Cardiac septum (tissue), 1 donor: Measurements from ENCODE around the gene ITGA7. TPM values are rescaled to one million over a fixed set of nuclear protein-coding genes. Genes with fewer than 3 reads are reported as not detected.
"Not testable (repeated sequence)": the region's sequence is repeated elsewhere in the genome, so short reads cannot be mapped to it uniquely, and the experiment has no call there.

Experiments used
- DNase-seq: peaks from one replicate; pipeline ENCODE4 v3.0.0-alpha.2; 2020; ENCODE audit warnings: low spot score
- intact Hi-C: fragments of 100-400 bp; cut with DNase I; formaldehyde crosslinking; loops from one replicate; pipeline ENCODE4 v1.14.0; 2022
- total RNA-seq: library from RNA; stranded (reverse); fragmentation: NEBNext Ultra II Directional; extraction: Animal tissue kit (Norgen Biotek cat#: 25700); gene quantifications from one replicate; pipeline ENCODE4 v1.2.1, GENCODE V29; 2021
- donor health status: DM: no; HTN: no; CAD: no.

ITGA7 gene
- total RNA-seq, 1 donor from 2014 or later: 806 TPM

DNA sequence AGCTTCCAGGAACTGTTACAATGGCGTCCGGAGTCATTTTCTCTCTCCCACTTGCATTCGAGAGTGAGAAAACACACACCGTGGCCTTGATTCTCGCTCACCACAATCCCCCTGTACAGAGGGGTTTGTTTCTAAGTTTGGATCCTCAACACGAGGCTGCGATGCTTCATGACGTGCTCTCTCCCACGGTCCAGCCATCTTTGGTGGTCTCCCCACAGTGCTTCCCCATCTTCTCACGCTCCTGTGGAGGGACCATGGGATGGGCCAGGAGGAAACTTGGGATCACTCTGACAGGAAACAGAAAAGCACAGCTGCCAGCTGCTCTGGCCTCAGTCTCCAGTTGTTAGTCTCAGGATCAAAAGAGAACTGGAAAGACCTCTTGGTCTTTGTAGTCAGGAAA lies 42.9 kb downstream of the ITGA7 start:
- peak; percentile 19 for DNase-seq
- intact Hi-C loops: no loop called here

DNA sequence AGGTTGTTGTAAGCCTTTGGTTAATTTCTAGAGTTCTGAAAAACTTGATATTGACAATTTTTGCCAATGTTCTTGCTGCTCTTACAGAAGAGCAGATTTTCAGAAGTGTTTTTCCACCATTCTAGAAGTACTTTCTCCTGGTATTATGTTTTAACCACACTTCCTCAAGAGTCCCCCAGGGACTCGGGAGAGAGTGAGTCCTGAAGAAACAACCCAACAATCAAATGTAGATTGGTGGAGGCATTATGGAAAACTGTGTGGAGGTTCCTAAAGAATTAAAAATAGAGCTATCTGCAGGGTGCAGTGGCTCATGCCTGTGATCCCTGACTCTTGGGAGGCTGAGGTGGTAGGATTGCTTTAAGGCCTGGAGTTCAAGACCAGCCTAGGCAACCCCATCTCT lies 44.3 kb downstream of the ITGA7 start:
- no peak for DNase-seq
- intact Hi-C loops: no loop called here

DNA sequence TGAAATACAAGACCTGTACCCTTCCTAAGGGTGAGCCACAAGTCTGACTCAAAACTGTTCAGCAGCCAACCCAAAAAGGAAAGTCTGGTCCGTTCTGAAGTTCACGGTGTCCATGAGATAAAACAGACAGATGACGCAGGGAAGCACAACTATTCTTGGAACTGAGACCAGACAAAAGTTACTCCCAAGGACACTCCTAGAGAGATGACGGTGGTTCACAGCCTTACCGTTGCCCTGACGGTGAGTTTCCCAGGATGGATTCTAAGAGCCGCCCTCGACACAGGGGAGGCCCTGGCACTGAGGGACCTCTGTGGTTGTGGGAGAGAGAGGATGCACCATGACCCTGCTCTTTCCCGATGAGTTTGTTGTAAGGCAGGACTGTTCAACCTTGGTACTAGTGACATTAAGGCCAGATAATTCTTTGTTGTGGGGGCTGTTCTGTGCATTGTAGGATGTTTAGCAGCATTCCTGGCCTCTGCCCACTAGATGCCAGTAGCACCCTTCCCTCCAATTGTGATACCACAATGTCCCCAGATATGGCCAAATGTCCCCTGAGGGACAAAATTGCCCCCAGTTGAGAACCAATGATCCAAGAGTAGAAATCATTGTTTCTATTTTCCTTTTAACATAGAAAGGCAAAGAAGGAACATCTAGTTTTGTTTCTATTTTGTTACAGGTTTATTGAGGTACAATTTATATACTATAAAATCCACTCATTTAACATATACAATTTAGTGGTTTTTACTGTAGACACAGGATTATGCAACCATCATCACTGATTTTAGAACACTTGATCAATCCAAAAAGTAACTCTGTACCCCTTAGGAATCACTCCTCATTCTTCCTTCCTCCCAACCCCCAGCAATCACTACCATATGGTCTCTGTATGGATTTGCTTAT lies 48.0 kb downstream of the ITGA7 start:
- DNase-seq: peak; percentile 76
- intact Hi-C loops: loop anchor here (2.0 kb wide), 1 partner anchor 61 kb away; the partner anchor contains the start of gene RDH5

DNA sequence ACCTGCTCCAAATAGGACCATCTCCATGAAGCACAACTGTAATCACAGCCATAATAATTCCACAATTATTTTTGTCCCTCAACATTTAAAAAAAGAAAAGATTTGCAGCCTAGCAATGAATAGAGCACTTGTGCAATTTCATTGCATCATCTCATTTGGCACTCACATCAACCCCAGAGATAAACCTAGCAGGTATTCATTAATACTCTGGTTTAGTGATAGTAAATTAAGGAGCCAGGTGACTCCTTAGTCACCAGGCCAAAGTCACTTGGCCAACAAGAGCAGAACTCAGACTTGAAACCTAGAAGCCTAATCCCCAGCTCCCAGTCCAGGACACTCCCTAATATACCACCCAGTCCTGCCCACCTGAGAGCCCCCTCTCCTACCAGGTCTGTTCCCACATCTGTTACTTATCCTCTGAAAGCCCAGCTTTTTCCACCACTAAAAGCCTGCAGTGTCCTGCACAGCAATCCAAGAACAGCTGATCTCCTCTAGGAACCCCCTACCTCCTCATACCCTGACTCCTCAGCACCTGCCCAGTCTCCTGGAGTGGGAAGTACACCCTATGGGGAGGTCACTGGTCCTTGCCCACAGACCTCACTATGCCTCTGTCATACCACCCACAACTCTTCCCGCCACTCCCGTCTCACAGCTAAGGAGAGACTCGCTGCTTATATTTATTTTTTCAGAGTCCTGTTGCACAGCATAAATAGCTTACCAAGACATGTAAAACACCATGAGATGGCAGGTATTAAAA lies 48.9 kb downstream of the ITGA7 start:
- intact Hi-C loops: loop anchor here (2.0 kb wide), 1 partner anchor 62 kb away; the partner anchor contains the start of gene RDH5
- DNase-seq: peak; percentile 26

DNA sequence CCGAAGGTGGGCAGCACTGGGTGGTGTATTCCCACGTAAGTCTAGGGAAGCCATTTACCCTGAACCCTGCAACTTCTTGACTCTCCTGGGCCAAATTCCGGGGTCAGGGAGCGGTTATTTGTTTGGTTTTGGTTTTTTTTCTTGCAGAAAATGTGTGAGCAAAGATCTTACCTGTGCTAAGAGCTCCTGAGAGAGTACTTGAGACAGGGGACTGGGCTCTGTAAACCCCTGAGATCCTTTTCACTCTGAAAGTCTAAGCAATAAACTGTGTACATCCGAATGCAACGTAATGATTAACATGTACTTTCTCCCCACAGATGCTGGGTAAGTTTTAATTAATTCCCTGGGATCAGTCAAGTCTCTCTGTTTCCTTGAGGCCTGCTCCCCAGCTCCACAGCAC lies 49.5 kb downstream of the ITGA7 start:
- intact Hi-C loops: loop anchor here (2.0 kb wide), 1 partner anchor 63 kb away; the partner anchor contains the start of gene RDH5
- no peak for DNase-seq

DNA sequence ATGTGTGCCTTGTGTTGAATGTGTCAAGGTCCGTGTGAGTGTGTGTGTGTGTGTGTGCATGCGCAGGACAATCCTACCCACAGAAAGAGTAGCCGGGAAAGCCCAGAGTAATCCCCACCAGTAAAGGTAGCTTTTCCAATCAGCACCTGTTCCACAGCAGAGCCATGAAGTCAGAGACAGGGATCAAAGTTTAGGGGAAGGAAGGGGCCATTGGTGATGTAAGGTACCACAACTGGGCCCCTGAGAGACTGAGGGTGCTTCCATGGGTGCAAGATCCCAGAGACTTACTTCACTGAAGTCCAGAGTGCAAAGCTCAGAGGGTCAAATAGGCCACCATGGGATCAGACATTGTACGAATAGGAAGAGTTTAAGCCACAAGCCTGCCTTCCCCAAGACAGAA lies 50.5 kb downstream of the ITGA7 start:
- intact Hi-C loops: no loop called here
- no peak for DNase-seq

DNA sequence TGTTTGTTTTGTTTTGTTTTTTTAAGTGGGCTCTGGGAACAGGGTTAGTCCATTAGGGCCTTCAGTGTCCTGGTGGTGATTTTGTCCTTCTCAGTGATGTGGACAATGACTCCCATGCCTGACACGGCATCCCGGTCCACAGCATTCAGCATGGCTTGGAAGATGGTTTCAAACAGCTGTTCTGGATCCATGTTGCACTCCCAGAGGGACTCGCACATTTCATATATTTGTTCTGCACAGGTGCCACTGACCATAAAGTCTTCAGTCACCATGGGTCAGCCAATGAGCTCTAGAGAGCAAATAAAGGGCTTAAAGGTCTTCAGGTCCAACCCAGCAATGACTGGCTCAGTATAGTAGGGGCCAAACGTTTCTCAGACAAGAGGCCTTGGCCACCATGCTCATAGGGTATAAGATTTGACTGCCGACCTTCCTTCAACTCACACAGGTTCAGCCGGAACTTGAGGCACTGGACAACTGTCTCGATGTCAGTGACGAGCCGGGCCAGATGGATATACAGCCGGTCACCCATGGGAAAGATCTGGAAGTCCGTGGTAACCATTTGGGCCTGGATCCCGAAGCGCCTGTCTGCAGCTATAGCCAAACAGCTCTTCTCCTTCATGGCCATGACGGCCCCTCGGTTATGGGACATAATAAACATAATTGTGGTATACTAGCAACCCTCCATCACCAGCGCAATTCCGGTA lies 53.0 kb downstream of the ITGA7 start:
- DNase-seq: peak; percentile 67
- intact Hi-C loops: no loop called here

DNA sequence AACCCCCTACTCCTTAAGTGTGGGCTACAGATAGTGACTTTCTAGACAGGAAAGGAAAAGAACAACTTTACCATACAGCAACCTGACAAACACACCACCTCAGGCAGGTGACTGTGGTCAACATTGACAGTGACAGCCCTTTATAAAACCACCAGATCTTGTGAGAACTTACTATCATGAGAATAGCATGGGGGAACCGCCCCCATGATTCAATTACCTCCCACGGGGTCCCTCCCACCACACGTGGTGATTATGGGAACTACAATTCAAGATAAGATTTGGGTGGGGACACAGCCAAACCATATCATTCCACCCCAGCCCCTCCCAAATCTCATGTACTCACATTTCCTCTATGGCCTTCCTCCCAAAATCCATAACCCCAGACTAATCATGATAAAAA lies 54.7 kb downstream of the ITGA7 start:
- DNase-seq: peak; percentile 55
- intact Hi-C loops: no loop called here

DNA sequence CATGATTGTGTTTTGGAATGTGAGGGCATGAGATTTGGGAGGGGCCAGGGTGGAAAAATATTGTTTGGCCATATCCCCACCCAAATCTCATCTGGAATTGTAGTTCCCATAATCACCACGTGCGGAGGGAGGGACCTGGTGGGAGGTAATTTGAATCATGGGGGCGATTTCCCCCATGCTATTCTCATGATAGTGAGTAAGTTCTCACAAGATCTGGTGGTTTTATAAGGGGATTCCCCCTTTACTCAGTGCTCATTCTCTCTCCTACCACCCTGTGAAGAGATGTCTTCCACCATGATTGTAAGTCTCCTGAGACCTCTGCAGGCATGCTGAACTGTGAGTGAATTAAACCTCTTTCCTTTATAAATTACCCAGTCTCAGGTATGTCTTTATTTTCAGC lies 55.4 kb downstream of the ITGA7 start:
- no peak for DNase-seq
- intact Hi-C loops: no loop called here

DNA sequence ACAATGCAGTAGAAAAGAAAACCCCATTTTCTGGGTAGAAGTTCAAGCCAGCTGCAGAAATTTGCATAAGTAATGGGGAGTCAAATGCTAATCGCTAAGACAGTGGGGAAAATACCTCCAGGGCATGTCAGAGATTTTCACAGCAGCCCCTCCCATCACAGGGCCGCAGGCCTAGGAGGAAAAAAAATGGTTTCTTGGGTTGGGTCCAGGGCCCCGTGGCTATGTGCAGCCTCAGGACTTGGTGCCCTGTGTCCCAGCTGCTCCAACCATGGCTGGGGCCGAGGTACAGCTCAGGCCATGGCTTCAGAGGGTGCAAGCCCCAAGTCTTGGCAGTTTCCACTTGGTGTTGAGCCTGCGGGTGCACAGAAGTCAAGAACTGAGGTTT lies 56.4 kb downstream of the ITGA7 start:
- DNase-seq: no peak
- intact Hi-C loops: no loop called here

DNA sequence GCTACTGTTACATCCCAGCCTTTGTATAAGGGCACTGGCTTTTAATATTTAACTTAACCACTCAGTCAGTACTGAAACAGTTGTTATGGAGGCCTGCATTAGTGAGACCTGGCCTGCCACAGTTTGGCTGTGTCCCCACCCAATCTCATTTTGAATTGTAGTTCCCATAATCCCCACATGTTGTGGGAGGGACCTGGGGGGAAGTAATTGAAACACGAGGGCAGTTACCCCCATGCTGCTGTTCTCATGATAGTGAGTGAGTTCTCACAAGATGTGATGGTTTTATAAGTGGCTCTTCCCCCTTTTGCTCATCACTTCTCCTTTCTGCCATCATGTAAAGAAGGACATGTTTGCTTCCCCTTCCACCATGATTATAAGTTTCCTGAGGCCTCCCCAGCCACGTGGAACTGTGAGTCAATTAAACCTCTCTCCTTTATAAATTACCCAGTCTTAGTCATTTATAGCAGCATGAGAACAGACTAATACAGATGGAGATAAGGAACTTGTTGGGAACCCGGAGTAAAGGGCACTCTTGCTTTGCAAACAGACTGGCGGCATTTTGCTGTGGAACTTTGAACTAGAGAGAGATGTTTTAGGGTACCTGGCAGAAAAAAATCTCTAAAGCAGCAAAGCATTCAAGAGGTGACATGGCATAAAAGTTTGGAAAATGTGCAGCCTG lies 56.9 kb downstream of the ITGA7 start:
- DNase-seq, intact Hi-C loops: not testable (repeated sequence)

DNA sequence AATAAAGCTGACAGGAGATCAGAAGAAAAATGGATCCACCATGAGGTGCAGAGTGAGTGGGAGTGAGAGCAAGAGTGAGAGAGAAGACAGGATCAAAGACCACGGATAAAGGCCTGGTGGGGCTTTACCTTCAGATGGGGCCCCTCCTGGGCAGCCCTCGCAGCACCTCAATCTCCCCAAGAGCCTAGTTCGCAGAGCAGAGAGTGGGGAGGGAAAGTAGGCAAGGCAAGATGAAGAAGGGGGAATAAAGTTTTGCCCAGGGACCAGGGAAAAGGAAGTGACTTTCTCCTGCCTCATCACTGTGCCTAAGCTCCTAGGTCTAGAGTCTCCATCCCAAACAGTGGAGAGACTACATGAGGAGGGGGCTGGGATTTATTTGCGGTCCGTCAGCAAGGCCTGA lies 60.7 kb downstream of the ITGA7 start:
- intact Hi-C loops: no loop called here

DNA sequence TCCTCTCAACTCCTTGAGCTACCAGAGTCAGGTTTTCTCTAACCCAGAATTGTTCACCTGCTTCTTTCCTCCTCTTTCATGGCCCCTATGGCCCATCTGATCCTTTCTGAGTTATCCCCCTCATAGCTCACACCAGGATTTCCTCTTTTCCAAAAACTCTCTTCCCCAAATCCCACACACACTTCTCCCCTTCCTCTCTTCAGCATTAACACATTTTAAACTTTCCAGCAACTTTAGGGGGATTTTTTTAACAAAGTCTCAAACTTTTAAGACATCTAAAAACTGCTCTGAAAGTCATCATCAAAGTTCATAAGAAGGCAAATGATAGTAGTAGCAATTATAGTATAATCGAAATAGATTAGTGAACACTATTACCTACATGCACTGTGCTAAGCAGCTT lies 63.1 kb downstream of the ITGA7 start:
- intact Hi-C loops: no loop called here

More for the DNA sequence above, 60.7 kb downstream of the ITGA7 start:
- DNase-seq: no peak

DNA sequence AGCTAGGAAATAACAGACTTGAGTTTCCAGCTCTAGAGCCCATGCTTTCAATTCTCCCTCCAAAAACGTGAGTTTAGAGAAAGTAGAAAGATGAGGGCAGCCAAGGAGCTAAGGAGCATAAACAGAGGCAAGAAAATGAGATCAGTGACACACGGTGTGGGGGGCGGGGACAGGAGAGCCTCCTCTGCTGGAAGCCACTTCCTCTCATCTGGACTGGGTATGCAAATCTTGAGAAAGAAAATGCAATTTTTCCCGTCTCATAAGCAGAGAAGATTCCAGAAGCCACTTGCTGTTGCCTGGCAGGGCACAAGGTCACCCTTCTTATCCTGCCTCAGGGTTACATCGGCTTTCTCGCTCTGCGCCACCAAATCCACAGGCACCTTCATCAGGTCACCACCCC lies 65.0 kb downstream of the ITGA7 start:
- intact Hi-C loops: no loop called here
- no peak for DNase-seq

More for the DNA sequence above, 63.1 kb downstream of the ITGA7 start:
- DNase-seq: no peak

DNA sequence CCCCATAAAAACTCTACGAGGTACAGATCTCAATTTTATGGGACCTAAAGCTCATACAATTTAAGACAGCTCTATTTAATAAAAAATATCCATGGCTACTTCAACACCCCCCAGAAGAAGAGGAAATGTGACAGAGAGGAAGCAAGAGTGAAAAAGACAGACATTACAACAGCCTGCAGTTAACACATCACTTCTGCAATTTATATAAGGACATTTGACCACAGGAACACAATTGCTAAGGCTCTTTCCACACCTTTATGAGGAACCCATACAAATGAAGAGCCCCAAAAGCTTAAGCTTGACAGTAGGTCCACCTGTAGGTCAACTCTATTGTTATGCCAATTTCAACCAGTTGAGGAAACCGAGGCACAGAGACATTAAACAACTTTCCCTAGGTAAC lies 65.4 kb downstream of the ITGA7 start:
- no peak for DNase-seq
- intact Hi-C loops: no loop called here

DNA sequence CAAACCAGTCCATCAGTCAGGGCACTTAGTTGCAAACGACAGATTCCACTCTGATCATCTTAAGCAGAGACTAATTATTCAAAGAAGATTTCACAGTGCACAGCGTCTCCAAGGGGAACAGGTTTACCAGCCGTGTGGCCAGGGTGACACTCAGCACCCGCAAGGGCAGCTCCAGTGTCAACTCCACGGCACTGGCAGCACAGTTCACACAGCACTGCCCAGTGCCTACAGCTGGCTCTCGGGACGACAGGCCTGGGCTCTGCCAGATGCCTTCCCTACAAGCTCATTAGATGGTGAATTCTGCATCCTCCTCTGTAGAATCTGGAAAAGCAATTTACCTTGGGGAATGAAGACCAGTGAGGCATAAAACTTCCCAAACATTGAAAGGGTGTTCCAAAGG lies 66.1 kb downstream of the ITGA7 start:
- intact Hi-C loops: no loop called here
- DNase-seq: no peak

DNA sequence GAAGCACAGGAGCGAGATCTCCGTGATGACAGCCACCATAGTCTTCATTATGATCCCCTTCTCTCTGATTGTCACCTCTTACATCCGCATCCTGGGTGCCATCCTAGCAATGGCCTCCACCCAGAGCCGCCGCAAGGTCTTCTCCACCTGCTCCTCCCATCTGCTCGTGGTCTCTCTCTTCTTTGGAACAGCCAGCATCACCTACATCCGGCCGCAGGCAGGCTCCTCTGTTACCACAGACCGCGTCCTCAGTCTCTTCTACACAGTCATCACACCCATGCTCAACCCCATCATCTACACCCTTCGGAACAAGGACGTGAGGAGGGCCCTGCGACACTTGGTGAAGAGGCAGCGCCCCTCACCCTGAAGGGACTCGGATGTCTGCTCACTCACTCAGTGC lies 70.2 kb downstream of the ITGA7 start:
- intact Hi-C loops: no loop called here
- no peak for DNase-seq

DNA sequence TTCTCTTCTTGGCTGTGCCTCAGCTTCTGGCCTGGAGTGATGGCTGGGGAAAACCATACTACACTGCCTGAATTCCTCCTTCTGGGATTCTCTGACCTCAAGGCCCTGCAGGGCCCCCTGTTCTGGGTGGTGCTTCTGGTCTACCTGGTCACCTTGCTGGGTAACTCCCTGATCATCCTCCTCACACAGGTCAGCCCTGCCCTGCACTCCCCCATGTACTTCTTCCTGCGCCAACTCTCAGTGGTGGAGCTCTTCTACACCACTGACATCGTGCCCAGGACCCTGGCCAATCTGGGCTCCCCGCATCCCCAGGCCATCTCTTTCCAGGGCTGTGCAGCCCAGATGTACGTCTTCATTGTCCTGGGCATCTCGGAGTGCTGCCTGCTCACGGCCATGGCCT lies 70.9 kb downstream of the ITGA7 start, which contains the start of gene OR10P1:
Gene OR10P1 (plus strand): TSS at position 40 of the 400 bp plus-strand sequence. CDS start 0 bp downstream, at position 40.
- intact Hi-C loops: no loop called here

DNA sequence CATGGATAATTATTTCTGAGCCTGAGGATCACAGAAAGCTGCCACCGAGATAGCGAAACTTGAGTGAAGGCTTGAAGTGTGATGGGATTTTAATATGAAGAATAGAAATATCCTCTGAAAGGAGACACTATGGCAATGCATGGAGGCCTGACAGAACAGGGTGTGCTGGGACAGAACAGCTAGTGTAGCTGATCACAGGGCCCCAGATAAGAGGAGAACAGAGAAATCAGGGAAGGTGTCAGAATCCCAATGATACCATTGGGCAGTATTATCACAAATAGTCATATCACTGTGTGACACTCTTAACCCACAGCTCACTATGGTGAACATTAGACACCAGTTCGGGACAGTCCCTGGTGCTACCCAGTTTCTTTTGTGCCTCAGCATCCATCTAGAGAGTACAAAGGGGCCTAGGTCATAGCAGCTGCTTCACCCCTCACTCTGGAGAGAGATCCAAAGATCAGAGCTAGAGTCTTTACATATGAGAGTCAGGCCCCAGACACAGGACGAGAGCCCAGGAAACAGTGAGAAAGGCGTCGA lies 71.5 kb downstream of the ITGA7 start:
- no peak for DNase-seq

More for the DNA sequence above, 70.9 kb downstream of the ITGA7 start, which contains the start of gene OR10P1:
- no peak for DNase-seq

More for the DNA sequence above, 71.5 kb downstream of the ITGA7 start:
- intact Hi-C loops: no loop called here
